Thyroid gland (tissue), 4 donors: ENCODE data around the gene CMSS1. TPM values are rescaled to one million over a fixed set of nuclear protein-coding genes. Genes with fewer than 3 reads are reported as not detected.

ENCODE experiments used
- DNase-seq, 2 donors: peaks; one replicate each; pipeline ENCODE4 v3.0.0-alpha.2; 2019
- H3K27ac ChIP-seq, 3 donors: fragments of 200-600 bp; sonication (generic); 1 replicate in 2 of 3; 2 replicates in 1 of 3; pipeline ENCODE4 v1.5.1; 2016 to 2019; ENCODE audit warnings: mild to moderate bottlenecking in 1 of 3, moderate library complexity in 1 of 3
- H3K27me3 ChIP-seq: fragments of 200-600 bp; sonication (generic); one replicate; pipeline ENCODE4 v1.5.1; 2019
- H3K36me3 ChIP-seq, 2 donors: fragments of 200-600 bp; sonication (generic); one replicate each; pipeline ENCODE4 v1.5.1; 2016 to 2019
- H3K4me1 ChIP-seq, 2 donors: fragments of 200-600 bp; sonication (generic); one replicate each; pipeline ENCODE4 v1.5.1; 2017 to 2019
- H3K4me3 ChIP-seq, 3 donors: fragments of 200-600 bp; sonication (generic); replicated peaks in 1 of 3; 1 replicate in 2 of 3; 2 replicates in 1 of 3; pipeline ENCODE4 v1.5.1; 2016; ENCODE audit warnings: mild to moderate bottlenecking in 1 of 3
- H3K9me3 ChIP-seq: fragments of 200-600 bp; sonication (generic); one replicate; pipeline ENCODE4 v1.5.1; 2017
- CTCF ChIP-seq, 6 experiments: fragments of 200-600 bp in 3 of 6; fragments of 450-650 bp in 3 of 6; sonication (generic) in 3 of 6; IDR thresholded peaks; one replicate each; pipeline ENCODE4 v1.5.1; 2016 to 2019; ENCODE audit warnings: antibody characterized with exemption in 6 of 6, mild to moderate bottlenecking in 2 of 6, inconsistent platforms in 1 of 6, moderate library complexity in 1 of 6
- POLR2A ChIP-seq, 2 donors: fragments of 450-650 bp; IDR thresholded peaks; one replicate each; pipeline ENCODE4 v1.6.1; 2017; ENCODE audit warnings: antibody characterized with exemption in 2 of 2, mild to moderate bottlenecking in 2 of 2, moderate library complexity in 1 of 2
- WGBS, 2 donors: methylation state at CpG; one replicate each; pipeline ENCODE4 v1.1.5; 2017; 5-methylcytosine and 5-hydroxymethylcytosine counted together
- intact Hi-C: fragments of 100-400 bp; cut with DNase I; formaldehyde crosslinking; loops from one replicate; pipeline ENCODE4 v1.15.1; 2023
- total RNA-seq, 4 donors: library from RNA; depleted of rRNA; stranded (reverse); fragments of >200 nt; gene quantifications; one replicate each; pipeline ENCODE4 v1.2.3, GENCODE V29; 2016

CMSS1 gene
- total RNA-seq, 4 donors from 2014 or later = 7.7 to 15.0 (median 12.9) TPM

DNA sequence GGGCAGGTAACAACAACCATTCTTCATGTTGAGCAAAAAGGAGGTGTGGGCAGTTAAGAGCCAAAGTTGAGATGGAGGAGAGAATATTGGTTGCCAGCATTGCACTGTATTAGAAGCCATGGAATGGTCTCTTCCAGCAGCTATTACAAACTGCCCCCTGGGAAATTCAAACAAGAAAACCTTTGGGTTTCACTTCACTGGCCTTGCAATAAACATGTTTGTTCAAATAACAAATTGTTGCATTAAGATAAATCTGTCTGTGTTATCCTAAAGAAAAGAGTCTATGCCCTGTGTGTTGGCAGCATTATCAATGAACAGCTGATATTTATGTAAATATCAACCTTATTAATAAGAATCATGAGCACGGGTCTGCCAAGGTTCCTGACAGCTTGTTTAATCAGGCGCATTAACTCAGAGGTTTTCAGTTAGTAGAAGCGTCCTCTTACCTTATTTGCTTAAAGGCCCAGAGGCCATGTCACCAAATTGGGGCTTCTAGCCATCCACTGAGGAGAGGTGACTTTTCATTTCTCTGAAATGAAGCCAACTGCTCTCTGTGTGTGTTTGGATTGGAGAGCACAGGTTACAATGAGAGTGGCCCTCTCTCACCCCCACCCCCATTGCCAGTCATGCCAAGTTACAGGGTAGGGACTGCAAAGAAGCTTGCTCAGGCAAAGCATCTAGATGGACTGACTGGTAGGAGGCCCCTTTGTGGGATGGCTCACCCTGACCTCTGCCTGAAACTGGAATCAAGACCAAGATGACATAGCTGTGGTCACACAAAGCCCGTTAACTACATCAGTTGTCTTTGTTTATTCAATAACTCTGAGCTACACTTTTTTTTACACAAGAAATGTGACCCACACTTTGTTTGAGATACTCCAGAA lies 286.1 kb downstream of the CMSS1 start:
- peaks cover 61 to 70% of the 10 kb centered on the region in 2 donors for H3K4me1 ChIP-seq

GRCh38 chr3:100104442-100104798 lies 286.8 kb downstream of the CMSS1 start:
- no peaks in the 10 kb centered on the region for H3K9me3 ChIP-seq
- intact Hi-C loops = no loop called here
- H3K36me3 ChIP-seq = no peaks in the 10 kb centered on the region
- peaks cover 55 to 64% of the 10 kb centered on the region in 2 donors for H3K4me1 ChIP-seq
- DNase-seq = no peak
- no peak overlapping the region for H3K4me3 ChIP-seq
- TF ChIP-seq POLR2A (IDR thresholded peaks at IDR 0.05) = no peak
- TF ChIP-seq CTCF (IDR thresholded peaks at IDR 0.05) = no peak
- WGBS, 2 donors = 63 to 88% methylated on average over 2 of the region's 2 CpGs
- peak overlapping the region; percentile 84 to 87 (median 86) for H3K27ac ChIP-seq
- H3K27me3 ChIP-seq = no peaks in the 10 kb centered on the region

More for the DNA sequence above, 286.1 kb downstream of the CMSS1 start:
- TF ChIP-seq POLR2A (IDR thresholded peaks at IDR 0.05) (no peak), CTCF (IDR thresholded peaks at IDR 0.05) (no peak)
- Histone ChIP-seq H3K4me3 (no peak overlapping the region), H3K9me3 (no peaks in the 10 kb centered on the region), H3K36me3 (no peaks in the 10 kb centered on the region), H3K27me3 (no peaks in the 10 kb centered on the region), H3K27ac (peak overlapping the region; percentile 84 to 87 (median 86))
- 41 to 60% methylated on average over 4 of the region's 4 CpGs for WGBS, 2 donors
- intact Hi-C loops = no loop called here
- DNase-seq = peak; percentile 82 to 86

DNA sequence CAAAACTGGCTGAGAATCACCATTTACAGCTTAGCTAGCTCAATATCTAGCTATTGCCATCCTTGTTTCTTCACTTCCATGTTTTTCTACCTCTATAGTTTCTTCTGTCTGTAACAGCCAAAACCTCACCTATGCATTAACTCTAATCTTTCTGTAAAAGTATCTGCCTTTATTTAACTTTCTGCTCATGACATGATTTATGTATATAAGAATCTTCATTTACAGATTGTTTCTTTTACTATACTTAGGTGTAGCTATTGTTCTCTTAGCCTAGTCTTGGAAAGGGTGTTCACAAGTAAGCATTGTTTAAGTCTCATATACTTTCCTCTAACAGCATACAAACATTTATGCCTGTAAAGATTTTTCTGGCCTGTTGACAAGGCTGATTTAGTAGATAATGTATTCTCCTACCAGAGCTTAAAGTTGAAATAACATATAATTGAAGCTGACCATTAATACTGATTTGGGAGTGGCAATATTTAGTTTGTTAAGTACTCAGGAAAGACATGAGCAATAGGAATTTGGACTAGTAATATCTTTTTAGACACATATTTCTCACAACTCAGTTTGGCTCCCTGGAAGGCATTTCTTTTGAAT lies 287.3 kb downstream of the CMSS1 start:
- Histone ChIP-seq H3K4me3 (no peak overlapping the region), H3K4me1 (peaks cover 50 to 59% of the 10 kb centered on the region in 2 donors), H3K27me3 (no peaks in the 10 kb centered on the region), H3K9me3 (no peaks in the 10 kb centered on the region), H3K36me3 (no peaks in the 10 kb centered on the region), H3K27ac (peak overlapping the region; percentile 84 to 87 (median 86))
- TF ChIP-seq POLR2A (IDR thresholded peaks at IDR 0.05) (no peak), CTCF (IDR thresholded peaks at IDR 0.05) (no peak)
- no peak for DNase-seq
- intact Hi-C loops = no loop called here

- no peak for DNase-seq
- WGBS, 2 donors = 95 to 100% methylated on average over 1 of the region's 1 CpG
- Histone ChIP-seq H3K36me3 (no peaks in the 10 kb centered on the region), H3K9me3 (no peaks in the 10 kb centered on the region), H3K27ac (peak overlapping the region in 2 of 3 donors; percentile 86 to 87), H3K27me3 (no peaks in the 10 kb centered on the region), H3K4me3 (no peak overlapping the region), H3K4me1 (peaks cover 47 to 53% of the 10 kb centered on the region in 2 donors)
- TF ChIP-seq POLR2A (IDR thresholded peaks at IDR 0.05) (no peak), CTCF (IDR thresholded peaks at IDR 0.05) (no peak)
- intact Hi-C loops = no loop called here
Measured at GRCh38 chr3:100105501-100105900, 287.8 kb downstream of the CMSS1 start.

DNA sequence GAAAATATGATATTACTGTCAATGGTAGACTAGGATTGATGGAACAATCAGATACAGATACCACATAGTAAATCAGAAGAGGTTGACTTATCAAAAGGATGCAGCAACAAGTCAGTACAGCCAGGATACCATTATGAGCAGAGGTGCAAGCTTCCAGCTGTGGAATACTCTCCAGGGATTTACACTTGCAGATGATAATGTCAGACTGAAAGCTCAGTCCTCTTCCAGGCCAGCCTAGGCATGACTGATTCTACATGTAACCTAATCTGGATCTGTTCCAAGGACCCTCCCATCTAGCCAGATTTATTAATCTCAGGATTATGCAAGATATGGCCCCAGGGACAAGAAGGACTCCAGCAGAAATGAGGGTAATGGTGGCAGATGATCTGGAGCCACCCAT lies 288.4 kb downstream of the CMSS1 start:
- Histone ChIP-seq H3K9me3 (no peaks in the 10 kb centered on the region), H3K4me1 (peaks cover 47 to 50% of the 10 kb centered on the region in 2 donors), H3K27ac (peak overlapping the region in 2 of 3 donors; percentile 54 to 87), H3K36me3 (no peaks in the 10 kb centered on the region), H3K4me3 (no peak overlapping the region), H3K27me3 (no peaks in the 10 kb centered on the region)
- DNase-seq = no peak
- intact Hi-C loops = no loop called here
- no peak for TF ChIP-seq POLR2A (IDR thresholded peaks at IDR 0.05)
- TF ChIP-seq CTCF (IDR thresholded peaks at IDR 0.05) = no peak
